Measurements from ENCODE around the gene LRFN2.

GRCh38 chr6:40623932-40624331, 36.8 kb upstream of the LRFN2 start:
- TF ChIP-seq, protein P1, sequence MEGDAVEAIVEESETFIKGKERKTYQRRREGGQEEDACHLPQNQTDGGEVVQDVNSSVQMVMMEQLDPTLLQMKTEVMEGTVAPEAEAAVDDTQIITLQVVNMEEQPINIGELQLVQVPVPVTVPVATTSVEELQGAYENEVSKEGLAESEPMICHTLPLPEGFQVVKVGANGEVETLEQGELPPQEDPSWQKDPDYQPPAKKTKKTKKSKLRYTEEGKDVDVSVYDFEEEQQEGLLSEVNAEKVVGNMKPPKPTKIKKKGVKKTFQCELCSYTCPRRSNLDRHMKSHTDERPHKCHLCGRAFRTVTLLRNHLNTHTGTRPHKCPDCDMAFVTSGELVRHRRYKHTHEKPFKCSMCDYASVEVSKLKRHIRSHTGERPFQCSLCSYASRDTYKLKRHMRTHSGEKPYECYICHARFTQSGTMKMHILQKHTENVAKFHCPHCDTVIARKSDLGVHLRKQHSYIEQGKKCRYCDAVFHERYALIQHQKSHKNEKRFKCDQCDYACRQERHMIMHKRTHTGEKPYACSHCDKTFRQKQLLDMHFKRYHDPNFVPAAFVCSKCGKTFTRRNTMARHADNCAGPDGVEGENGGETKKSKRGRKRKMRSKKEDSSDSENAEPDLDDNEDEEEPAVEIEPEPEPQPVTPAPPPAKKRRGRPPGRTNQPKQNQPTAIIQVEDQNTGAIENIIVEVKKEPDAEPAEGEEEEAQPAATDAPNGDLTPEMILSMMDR (conservative IDR thresholded peaks at IDR 0.05; ENCODE audit: low read depth in 2 of 2) = no peak
- TF ChIP-seq EZH2 (IDR thresholded peaks at IDR 0.05; ENCODE audit: low read depth, unreplicated experiment) = no peak
- TF ChIP-seq POLR2AphosphoS5 (IDR thresholded peaks at IDR 0.05; ENCODE audit: low read depth) = no peak
- TF ChIP-seq CREB1 (CRISPR knock-in tag; IDR thresholded peaks at IDR 0.05; ENCODE audit: low read depth) = no peak

Data from GM23338 (cell line).